ENCODE results near the gene FGGY. TPM values are rescaled to one million over a fixed set of nuclear protein-coding genes. Genes with fewer than 3 reads are reported as not detected.
A peak's percentile ranks its signal among the peaks of the same experiment; 100 is the strongest.
"Not testable (repeated sequence)": the region's sequence is repeated elsewhere in the genome, so short reads cannot be mapped to it uniquely, and the experiment has no call there.

The FGGY gene
- total RNA-seq, 1 donor from 2014 or later, result 16.4 TPM

- Mint-ChIP-seq H3K36me3 (ENCODE audit: low read depth) (peaks cover 9% of the 10 kb centered on the region), H3K27me3 (ENCODE audit: low read depth) (no peaks in the 10 kb centered on the region), H3K9me3 (peaks cover 6% of the 10 kb centered on the region), H3K4me3 (no peak overlapping the region), H3K27ac (ENCODE audit: unreplicated experiment) (no peak overlapping the region), H3K4me1 (peaks cover 29% of the 10 kb centered on the region)
- TF ChIP-seq, protein P1, sequence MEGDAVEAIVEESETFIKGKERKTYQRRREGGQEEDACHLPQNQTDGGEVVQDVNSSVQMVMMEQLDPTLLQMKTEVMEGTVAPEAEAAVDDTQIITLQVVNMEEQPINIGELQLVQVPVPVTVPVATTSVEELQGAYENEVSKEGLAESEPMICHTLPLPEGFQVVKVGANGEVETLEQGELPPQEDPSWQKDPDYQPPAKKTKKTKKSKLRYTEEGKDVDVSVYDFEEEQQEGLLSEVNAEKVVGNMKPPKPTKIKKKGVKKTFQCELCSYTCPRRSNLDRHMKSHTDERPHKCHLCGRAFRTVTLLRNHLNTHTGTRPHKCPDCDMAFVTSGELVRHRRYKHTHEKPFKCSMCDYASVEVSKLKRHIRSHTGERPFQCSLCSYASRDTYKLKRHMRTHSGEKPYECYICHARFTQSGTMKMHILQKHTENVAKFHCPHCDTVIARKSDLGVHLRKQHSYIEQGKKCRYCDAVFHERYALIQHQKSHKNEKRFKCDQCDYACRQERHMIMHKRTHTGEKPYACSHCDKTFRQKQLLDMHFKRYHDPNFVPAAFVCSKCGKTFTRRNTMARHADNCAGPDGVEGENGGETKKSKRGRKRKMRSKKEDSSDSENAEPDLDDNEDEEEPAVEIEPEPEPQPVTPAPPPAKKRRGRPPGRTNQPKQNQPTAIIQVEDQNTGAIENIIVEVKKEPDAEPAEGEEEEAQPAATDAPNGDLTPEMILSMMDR (conservative IDR thresholded peaks at IDR 0.05), result no peak
- no peak for DNase-seq (ENCODE audit: low read depth, low spot score)
Measured at GRCh38 chr1:59706303-59706599, 409.4 kb downstream of the FGGY start.

DNA sequence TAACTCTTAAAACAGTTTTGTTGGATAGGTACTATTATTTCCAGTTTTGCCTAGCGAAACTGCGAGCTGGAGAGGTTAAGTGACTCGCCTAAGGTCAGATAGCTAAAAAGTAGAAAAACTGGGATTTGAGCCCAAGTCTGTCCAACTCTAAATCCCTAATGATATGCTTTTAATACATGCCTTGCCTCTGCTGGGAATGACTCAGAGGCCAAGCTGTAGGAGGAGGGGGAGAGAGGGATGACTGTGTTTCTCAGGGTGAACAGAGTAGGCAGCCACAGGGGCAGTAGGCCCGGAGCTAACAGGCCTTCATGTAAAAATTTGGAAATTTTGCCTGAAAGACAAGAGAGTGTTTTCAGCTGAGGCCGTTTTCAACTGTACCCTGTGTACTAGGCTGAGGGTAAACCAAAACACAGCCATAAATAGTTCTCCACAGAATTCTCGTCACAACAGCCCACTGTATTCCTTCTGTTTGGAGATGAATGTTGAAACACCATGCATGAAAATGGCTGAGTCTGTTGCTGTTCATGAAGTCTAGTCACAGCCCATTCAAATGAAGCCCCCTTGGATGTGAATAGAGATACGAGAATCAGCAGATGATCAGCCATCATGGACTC lies 410.4 kb downstream of the FGGY start:
- H3K36me3 Mint-ChIP-seq (ENCODE audit: low read depth), result peaks cover 9% of the 10 kb centered on the region
- H3K27me3 Mint-ChIP-seq (ENCODE audit: low read depth), result no peaks in the 10 kb centered on the region
- peaks cover 29% of the 10 kb centered on the region for H3K4me1 Mint-ChIP-seq
- TF ChIP-seq, protein P1 (conservative IDR thresholded peaks at IDR 0.05), result no peak
- H3K27ac Mint-ChIP-seq (ENCODE audit: unreplicated experiment), result peak overlapping the region; percentile 22
- no peak for DNase-seq (ENCODE audit: low read depth, low spot score)
- H3K4me3 Mint-ChIP-seq, result no peak overlapping the region
- H3K9me3 Mint-ChIP-seq, result peaks cover 13% of the 10 kb centered on the region

GRCh38 chr1:59709333-59709732 lies 412.4 kb downstream of the FGGY start:
- DNase-seq (ENCODE audit: low read depth, low spot score), result no peak
- Mint-ChIP-seq H3K27ac (ENCODE audit: unreplicated experiment) (no peak overlapping the region), H3K27me3 (ENCODE audit: low read depth) (no peaks in the 10 kb centered on the region), H3K4me1 (peaks cover 25% of the 10 kb centered on the region), H3K9me3 (peaks cover 17% of the 10 kb centered on the region), H3K4me3 (no peak overlapping the region), H3K36me3 (ENCODE audit: low read depth) (peaks cover 14% of the 10 kb centered on the region)
- TF ChIP-seq, protein P1 (conservative IDR thresholded peaks at IDR 0.05), result no peak

- H3K4me3 Mint-ChIP-seq; H3K27ac Mint-ChIP-seq (ENCODE audit: unreplicated experiment); H3K27me3 Mint-ChIP-seq (ENCODE audit: low read depth); DNase-seq (ENCODE audit: low read depth, low spot score): not testable (repeated sequence)
- Mint-ChIP-seq H3K36me3 (ENCODE audit: low read depth) (peaks cover 14% of the 10 kb centered on the region), H3K4me1 (peaks cover 29% of the 10 kb centered on the region), H3K9me3 (peaks cover 17% of the 10 kb centered on the region)
Measured at GRCh38 chr1:59710920-59711319, 414.0 kb downstream of the FGGY start.

DNA sequence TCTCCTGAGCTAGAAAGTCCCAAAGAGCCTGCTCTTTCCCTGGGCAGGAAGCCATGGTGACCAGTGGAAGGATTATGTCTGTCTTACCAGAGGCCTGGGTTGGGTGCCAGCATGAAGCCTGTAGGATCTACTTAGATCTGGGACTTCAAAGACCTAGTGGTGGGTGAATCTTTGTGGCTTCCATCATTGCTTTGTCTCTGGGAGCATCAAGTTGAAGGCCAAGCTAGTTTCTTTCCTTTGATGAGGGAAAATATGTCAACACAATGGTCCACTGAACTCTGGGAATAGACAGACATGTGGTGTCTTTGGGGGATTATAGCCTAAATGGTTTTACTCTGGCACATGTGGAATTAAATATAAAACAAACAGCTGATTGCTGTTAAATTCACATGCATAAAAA lies 417.3 kb downstream of the FGGY start:
- H3K4me3 Mint-ChIP-seq, result no peak overlapping the region
- H3K27me3 Mint-ChIP-seq (ENCODE audit: low read depth), result no peaks in the 10 kb centered on the region
- no peak overlapping the region for H3K27ac Mint-ChIP-seq (ENCODE audit: unreplicated experiment)
- peaks cover 17% of the 10 kb centered on the region for H3K9me3 Mint-ChIP-seq
- peaks cover 14% of the 10 kb centered on the region for H3K36me3 Mint-ChIP-seq (ENCODE audit: low read depth)
- no peak for DNase-seq (ENCODE audit: low read depth, low spot score)
- peaks cover 34% of the 10 kb centered on the region for H3K4me1 Mint-ChIP-seq
- TF ChIP-seq, protein P1 (conservative IDR thresholded peaks at IDR 0.05), result no peak

DNA sequence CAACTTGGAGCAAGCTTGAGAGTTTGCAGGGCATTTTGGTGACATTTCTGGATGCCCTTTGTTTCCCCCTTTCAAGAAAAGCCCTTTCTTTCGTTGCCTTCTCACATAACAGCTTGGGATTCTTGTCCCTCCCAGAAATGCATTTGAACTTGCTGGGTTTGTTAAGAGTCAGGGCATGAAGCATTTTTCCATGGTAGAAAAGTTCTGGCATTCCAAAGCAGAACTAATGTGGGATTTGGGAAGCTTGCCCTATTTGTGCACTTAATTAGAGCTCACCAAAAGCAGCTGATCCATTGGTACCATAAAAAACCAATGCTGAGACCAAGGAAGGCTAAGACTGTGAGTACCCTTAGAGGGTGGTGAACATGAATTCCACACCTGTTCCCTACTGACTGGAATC lies 418.1 kb downstream of the FGGY start:
- Mint-ChIP-seq H3K36me3 (ENCODE audit: low read depth) (peaks cover 11% of the 10 kb centered on the region), H3K27ac (ENCODE audit: unreplicated experiment) (no peak overlapping the region), H3K4me1 (peaks cover 36% of the 10 kb centered on the region), H3K9me3 (peaks cover 17% of the 10 kb centered on the region), H3K4me3 (no peak overlapping the region), H3K27me3 (ENCODE audit: low read depth) (no peaks in the 10 kb centered on the region)
- TF ChIP-seq, protein P1 (conservative IDR thresholded peaks at IDR 0.05), result no peak
- no peak for DNase-seq (ENCODE audit: low read depth, low spot score)

Data from neural crest cell (in vitro differentiated cells).